Trophoblast cell (in vitro differentiated cells and primary cell): Measurements from ENCODE around the gene STAT3.
"Not testable (repeated sequence)": the region's sequence is repeated elsewhere in the genome, so short reads cannot be mapped to it uniquely, and the experiment has no call there.

Source experiments
- DNase-seq, 2 donors: peaks; one replicate each; pipeline ENCODE4 v3.0.0-alpha.2; 2016
- H2AFZ ChIP-seq: 2 replicates; pipeline ENCODE4 v1.6.1; 2013; ENCODE audit warnings: low read length, moderate library complexity, mild to moderate bottlenecking; ENCODE audit not compliant: insufficient read depth, poor library complexity
- H2AK5ac ChIP-seq: 2 replicates; pipeline ENCODE4 v1.6.1; 2013; ENCODE audit warnings: mild to moderate bottlenecking, low read length
- H2BK120ac ChIP-seq: 2 replicates; pipeline ENCODE4 v1.6.1; 2013; ENCODE audit warnings: low read length, mild to moderate bottlenecking, moderate library complexity; ENCODE audit not compliant: insufficient read depth, poor library complexity
- H2BK12ac ChIP-seq: 2 replicates; pipeline ENCODE4 v1.6.1; 2013; ENCODE audit warnings: mild to moderate bottlenecking, low read length, moderate library complexity
- H2BK5ac ChIP-seq: 2 replicates; pipeline ENCODE4 v1.6.1; 2013; ENCODE audit warnings: low read length, low read depth, moderate library complexity, mild to moderate bottlenecking; ENCODE audit not compliant: poor library complexity
- H3K14ac ChIP-seq: 2 replicates; pipeline ENCODE4 v1.6.1; 2013; ENCODE audit warnings: mild to moderate bottlenecking, low read length
- H3K18ac ChIP-seq: 2 replicates; pipeline ENCODE4 v1.6.1; 2013; ENCODE audit warnings: mild to moderate bottlenecking, low read length
- H3K23ac ChIP-seq: 2 replicates; pipeline ENCODE4 v1.6.1; 2013; ENCODE audit warnings: low read length
- H3K27ac ChIP-seq: 2 replicates; pipeline ENCODE4 v1.5.1; 2013; ENCODE audit warnings: low read depth, mild to moderate bottlenecking, inconsistent platforms, low read length, moderate library complexity
- H3K27me3 ChIP-seq: 2 replicates; pipeline ENCODE4 v1.6.1; 2013; ENCODE audit warnings: inconsistent platforms, mild to moderate bottlenecking, low read length, moderate library complexity; ENCODE audit not compliant: insufficient read depth
- H3K36me3 ChIP-seq, 2 experiments: 1 replicate in 1 of 2; 2 replicates in 1 of 2; pipeline ENCODE4 v1.6.1; 2013; ENCODE audit warnings: low read length in 2 of 2, mild to moderate bottlenecking in 2 of 2, moderate library complexity in 1 of 2; ENCODE audit not compliant: insufficient read depth in 2 of 2, control insufficient read depth in 1 of 2
- H3K4ac ChIP-seq: 2 replicates; pipeline ENCODE4 v1.6.1; 2013; ENCODE audit warnings: low read depth, mild to moderate bottlenecking, low read length, moderate library complexity
- H3K4me1 ChIP-seq, 2 experiments: 1 replicate in 1 of 2; 2 replicates in 1 of 2; pipeline ENCODE4 v1.6.1; 2013; ENCODE audit warnings: low read length in 2 of 2, mild to moderate bottlenecking in 2 of 2, moderate library complexity in 1 of 2; ENCODE audit not compliant: insufficient read depth in 2 of 2, control insufficient read depth in 1 of 2
- H3K4me2 ChIP-seq: 2 replicates; pipeline ENCODE4 v1.6.1; 2013; ENCODE audit warnings: inconsistent platforms, mild to moderate bottlenecking, low read length, moderate library complexity
- H3K4me3 ChIP-seq: 2 replicates; pipeline ENCODE4 v1.5.1; 2013; ENCODE audit warnings: mild to moderate bottlenecking, low read depth, low read length, inconsistent platforms
- H3K79me1 ChIP-seq: one replicate; pipeline ENCODE4 v1.6.1; 2013; ENCODE audit warnings: low read length
- H3K79me2 ChIP-seq: 2 replicates; pipeline ENCODE4 v1.6.1; 2013; ENCODE audit warnings: low read length, mild to moderate bottlenecking; ENCODE audit not compliant: control insufficient read depth, insufficient read depth, poor library complexity
- H3K9ac ChIP-seq: 2 replicates; pipeline ENCODE4 v1.6.1; 2013; ENCODE audit warnings: mild to moderate bottlenecking, low read length
- H3K9me3 ChIP-seq: 2 replicates; pipeline ENCODE4 v1.6.1; 2013; ENCODE audit warnings: low read depth, mild to moderate bottlenecking, control low read depth, inconsistent platforms, low read length; ENCODE audit not compliant: insufficient read depth
- H4K12ac ChIP-seq: 2 replicates; pipeline ENCODE4 v1.6.1; 2013; ENCODE audit warnings: low read depth, mild to moderate bottlenecking, low read length, moderate library complexity
- H4K8ac ChIP-seq: 2 replicates; pipeline ENCODE4 v1.6.1; 2013; ENCODE audit warnings: low read depth, mild to moderate bottlenecking, low read length, moderate library complexity
- H4K91ac ChIP-seq: one replicate; pipeline ENCODE4 v1.6.1; 2013; ENCODE audit warnings: low read depth, mild to moderate bottlenecking, low read length, moderate library complexity
- WGBS: extraction: QIAGEN DNeasy Blood & Tissue Kit; methylation state at CpG from one replicate; pipeline ENCODE4 v1.1.7; 2013; ENCODE audit warnings: missing lambda C conversion rate; ENCODE audit not compliant: insufficient read length, insufficient coverage; ENCODE audit errors: extremely low coverage; 5-methylcytosine and 5-hydroxymethylcytosine counted together

Gene STAT3

GRCh38 chr17:42301022-42301421 lies 87.2 kb downstream of the STAT3 start:
- Histone ChIP-seq H4K12ac (no peak overlapping the region), H3K4ac (no peak overlapping the region), H2AK5ac (no peak overlapping the region), H3K4me1 (no peaks in the 10 kb centered on the region), H3K36me3 (no peaks in the 10 kb centered on the region), H3K27ac (no peak overlapping the region), H3K23ac (no peak overlapping the region), H3K18ac (no peak overlapping the region), H4K8ac (no peak overlapping the region), H2BK12ac (no peak overlapping the region), H3K9ac (no peak overlapping the region), H3K79me2 (no peaks in the 10 kb centered on the region), H3K4me2 (no peak overlapping the region), H2BK5ac (no peak overlapping the region), H3K4me3 (no peak overlapping the region), H2BK120ac (no peak overlapping the region), H3K14ac (no peak overlapping the region), H3K27me3 (no peaks in the 10 kb centered on the region), H3K79me1 (no peaks in the 10 kb centered on the region), H4K91ac (no peak overlapping the region), H2AFZ (no peak overlapping the region), H3K9me3 (no peaks in the 10 kb centered on the region)
- no CpG with 5 or more reads among the region's 9 CpGs for WGBS
- DNase-seq = no peak

GRCh38 chr17:42299913-42300312 lies 88.3 kb downstream of the STAT3 start:
- WGBS = no CpG with 5 or more reads among the region's 17 CpGs
- not testable (repeated sequence) for H3K36me3 ChIP-seq, H3K27ac ChIP-seq, H3K79me1 ChIP-seq, H3K23ac ChIP-seq, H4K12ac ChIP-seq, H3K4me3 ChIP-seq, H3K4me1 ChIP-seq, DNase-seq, H3K4me2 ChIP-seq, H3K27me3 ChIP-seq, H2AK5ac ChIP-seq, H2BK12ac ChIP-seq, H3K9me3 ChIP-seq, H3K4ac ChIP-seq, H3K14ac ChIP-seq, H4K91ac ChIP-seq, H3K9ac ChIP-seq, H4K8ac ChIP-seq, H2BK120ac ChIP-seq, H2BK5ac ChIP-seq, H3K18ac ChIP-seq, H2AFZ ChIP-seq, H3K79me2 ChIP-seq

GRCh38 chr17:42299361-42299760 lies 88.9 kb downstream of the STAT3 start:
- not testable (repeated sequence) for H2AK5ac ChIP-seq, H3K23ac ChIP-seq, H2BK12ac ChIP-seq, H4K12ac ChIP-seq, H3K4me1 ChIP-seq, H3K27ac ChIP-seq, H3K36me3 ChIP-seq, H2BK5ac ChIP-seq, H3K14ac ChIP-seq, H2AFZ ChIP-seq, H4K8ac ChIP-seq, H3K4me2 ChIP-seq, H3K9me3 ChIP-seq, H2BK120ac ChIP-seq, H3K79me2 ChIP-seq, H3K4ac ChIP-seq, H3K18ac ChIP-seq, H3K9ac ChIP-seq, H3K27me3 ChIP-seq, DNase-seq, H4K91ac ChIP-seq, H3K4me3 ChIP-seq, H3K79me1 ChIP-seq
- WGBS = no CpG with 5 or more reads among the region's 10 CpGs

- not testable (repeated sequence) for H3K9me3 ChIP-seq, H3K14ac ChIP-seq, H2BK12ac ChIP-seq, H2AK5ac ChIP-seq, H3K4ac ChIP-seq, H3K18ac ChIP-seq, H3K79me2 ChIP-seq, H4K91ac ChIP-seq, H3K23ac ChIP-seq, H3K9ac ChIP-seq, H3K4me1 ChIP-seq, H3K27ac ChIP-seq, H3K27me3 ChIP-seq, DNase-seq, H4K8ac ChIP-seq, H2BK120ac ChIP-seq, H3K4me2 ChIP-seq, H2BK5ac ChIP-seq, H3K4me3 ChIP-seq, H2AFZ ChIP-seq, H3K79me1 ChIP-seq, H4K12ac ChIP-seq, H3K36me3 ChIP-seq
- WGBS = no CpG with 5 or more reads among the region's 10 CpGs
Observed at GRCh38 chr17:42297775-42298174, 90.5 kb downstream of the STAT3 start.
